ENCODE measurements around the gene IFT88.

Gene IFT88

GRCh38 chr13:20719783-20720182 lies 152.8 kb downstream of the IFT88 start:
- DNase-seq = no peak

GRCh38 chr13:20720499-20720898 lies 153.5 kb downstream of the IFT88 start:
- DNase-seq = no peak

DNA sequence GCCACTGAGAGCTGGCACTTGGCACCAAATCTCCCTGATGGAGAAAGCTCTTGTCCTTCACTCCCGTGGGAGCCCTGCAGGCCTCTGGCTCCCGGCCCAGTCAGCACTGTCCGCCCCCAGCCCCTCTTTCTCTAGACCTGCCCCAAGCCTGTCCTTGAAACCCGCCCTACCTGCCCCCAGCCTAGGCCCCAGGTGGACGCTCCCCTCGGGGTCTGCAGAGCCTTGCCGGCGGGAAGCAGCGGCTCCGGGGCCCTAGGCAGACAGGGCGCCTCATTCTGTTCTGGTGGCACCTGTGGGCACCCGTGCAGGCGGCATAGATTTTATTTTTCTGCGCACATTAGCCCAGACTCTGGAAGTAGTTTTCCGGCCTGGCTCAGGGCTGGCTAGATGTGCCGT lies 154.1 kb downstream of the IFT88 start:
- DNase-seq = no peak

DNA sequence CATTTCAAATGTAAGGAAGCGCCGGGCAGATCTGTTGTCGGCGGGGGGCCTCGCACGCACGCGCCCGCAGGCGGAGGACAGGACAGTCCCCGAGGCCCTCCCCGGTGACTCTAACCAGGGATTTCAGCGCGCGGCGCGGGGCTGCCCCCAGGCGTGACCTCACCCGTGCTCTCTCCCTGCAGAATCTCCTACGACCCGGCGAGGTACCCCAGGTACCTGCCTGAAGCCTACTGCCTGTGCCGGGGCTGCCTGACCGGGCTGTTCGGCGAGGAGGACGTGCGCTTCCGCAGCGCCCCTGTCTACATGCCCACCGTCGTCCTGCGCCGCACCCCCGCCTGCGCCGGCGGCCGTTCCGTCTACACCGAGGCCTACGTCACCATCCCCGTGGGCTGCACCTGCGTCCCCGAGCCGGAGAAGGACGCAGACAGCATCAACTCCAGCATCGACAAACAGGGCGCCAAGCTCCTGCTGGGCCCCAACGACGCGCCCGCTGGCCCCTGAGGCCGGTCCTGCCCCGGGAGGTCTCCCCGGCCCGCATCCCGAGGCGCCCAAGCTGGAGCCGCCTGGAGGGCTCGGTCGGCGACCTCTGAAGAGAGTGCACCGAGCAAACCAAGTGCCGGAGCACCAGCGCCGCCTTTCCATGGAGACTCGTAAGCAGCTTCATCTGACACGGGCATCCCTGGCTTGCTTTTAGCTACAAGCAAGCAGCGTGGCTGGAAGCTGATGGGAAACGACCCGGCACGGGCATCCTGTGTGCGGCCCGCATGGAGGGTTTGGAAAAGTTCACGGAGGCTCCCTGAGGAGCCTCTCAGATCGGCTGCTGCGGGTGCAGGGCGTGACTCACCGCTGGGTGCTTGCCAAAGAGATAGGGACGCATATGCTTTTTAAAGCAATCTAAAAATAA lies 154.7 kb downstream of the IFT88 start:
- DNase-seq = no peak

- no peak for DNase-seq
Measured at GRCh38 chr13:20727856-20728255, 160.9 kb downstream of the IFT88 start.

DNA sequence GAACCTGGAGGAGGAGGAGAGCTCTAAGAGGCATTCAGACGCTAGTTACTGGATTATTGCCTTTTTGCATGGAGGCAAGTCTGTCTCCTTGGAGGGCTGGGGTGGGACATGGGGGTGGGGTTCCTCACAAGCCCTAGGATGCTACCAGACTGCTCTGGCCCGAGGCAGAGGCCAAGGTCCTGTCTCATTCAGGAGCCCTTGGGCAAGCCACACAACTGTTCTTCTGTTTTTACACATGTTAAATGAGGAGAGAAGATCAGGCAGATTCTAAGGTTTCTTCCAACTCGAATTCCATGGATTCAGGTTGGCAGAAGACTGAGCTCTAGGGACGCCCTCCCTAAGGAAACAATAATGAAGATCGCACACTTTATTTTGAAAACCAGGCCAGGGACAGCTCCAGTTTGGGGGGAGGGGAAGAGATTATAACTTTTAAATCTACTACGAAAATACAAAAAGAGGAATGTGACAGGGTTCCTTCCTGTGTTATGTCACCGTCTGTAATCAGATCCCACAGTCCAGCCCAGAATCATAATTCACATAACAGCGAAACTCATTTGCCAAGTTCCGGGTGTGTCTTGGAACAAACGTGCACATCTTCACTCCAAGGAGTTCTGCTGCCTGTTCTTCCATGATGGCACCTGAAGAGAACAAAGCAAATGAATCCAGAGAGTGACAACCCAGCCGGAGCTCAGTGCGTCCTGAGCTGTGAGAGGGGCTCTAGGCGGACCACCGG lies 161.8 kb downstream of the IFT88 start:
- no peak for DNase-seq

DNA sequence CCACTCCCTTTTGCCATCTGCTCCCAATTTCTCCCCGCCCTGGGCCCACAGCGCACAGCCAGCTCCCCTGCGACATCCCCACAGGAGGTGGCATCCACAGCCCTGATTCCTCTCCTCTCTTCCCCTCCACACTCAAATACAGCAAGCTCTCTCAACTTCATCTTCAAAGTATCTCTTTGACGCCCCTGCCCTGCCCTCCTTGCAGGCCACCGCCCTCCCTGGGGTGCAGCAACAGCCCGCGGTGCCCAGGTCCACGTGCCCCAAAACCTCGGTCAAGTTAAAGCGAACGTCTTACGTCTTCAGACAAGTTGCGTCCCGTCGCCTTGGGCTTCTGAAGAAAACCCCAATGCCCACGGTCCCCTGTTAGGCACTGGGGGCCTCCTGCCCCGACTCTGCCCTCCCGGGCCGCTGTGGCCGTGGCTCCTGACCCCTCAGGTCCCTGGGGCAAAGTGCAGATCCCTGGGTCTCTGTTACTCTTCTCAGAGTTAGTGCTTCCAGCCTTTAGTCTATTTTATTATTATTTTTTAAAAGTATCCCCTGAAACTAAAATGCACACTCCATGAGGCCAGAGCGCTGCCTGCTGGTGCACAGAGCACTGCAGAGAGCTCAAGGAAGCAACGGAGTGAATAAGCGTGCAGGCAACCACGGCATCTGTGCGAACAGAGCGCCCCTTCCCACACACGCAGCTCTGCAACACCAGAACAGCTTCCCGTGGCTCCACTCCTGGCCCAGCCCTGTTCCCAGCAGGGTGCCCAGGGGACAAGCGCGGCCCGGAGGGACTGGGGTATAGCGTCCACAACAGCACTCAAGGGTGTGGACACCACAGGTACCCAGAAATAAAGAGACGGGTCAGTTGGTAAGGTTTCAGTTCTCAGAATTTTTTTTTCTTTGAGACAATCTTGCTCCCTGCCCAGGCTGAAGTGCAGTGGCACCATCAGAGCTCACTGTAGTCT lies 163.0 kb downstream of the IFT88 start:
- DNase-seq = no peak

DNA sequence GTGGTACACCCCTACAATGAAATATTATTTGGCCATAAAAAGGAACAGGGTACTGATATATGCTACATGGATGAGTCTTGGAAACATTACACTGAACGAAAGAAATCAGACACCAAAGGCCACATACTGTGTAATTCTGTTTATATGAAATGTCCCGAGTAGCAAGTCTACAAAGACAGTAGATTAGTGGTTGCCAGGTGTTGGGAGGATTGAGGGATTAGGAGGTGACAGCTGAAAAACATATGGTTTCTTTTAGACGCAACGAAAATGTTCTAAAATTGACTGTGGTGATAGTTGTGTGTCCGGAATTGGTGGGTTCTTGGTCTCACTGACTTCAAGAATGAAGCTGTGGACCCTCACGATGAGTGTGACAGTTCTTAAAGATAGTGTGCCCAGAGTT lies 171.7 kb downstream of the IFT88 start:
- DNase-seq = no peak

DNA sequence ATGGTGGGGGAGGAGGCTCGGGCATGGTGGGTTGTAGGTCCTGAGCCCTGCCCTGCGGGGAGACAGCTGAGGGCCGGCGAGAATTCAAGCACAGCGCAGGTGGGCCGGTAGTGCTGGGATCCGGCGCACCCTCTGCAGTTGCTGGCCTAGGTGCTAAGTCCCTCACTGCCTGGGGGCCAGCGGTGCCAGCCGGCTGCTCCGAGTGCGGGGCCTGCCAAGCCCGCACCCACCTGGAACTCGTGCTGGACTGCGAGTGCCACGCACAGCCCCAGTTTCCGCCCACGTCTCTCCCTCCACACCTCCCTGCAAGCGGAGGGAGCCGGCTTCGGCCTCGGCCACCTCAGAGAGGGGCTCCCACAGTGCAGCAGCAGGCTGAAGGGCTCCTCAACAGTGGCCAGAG lies 173.1 kb downstream of the IFT88 start:
- DNase-seq = no peak
